NK-92 (cell line): ENCODE results near the gene MDP1.

ENCODE experiments used
- DNase-seq: peaks from one replicate; lab custom pipeline; 2025; ENCODE audit not compliant: unreplicated experiment; lab: John Stamatoyannopoulos, UW

The MDP1 gene

GRCh38 chr14:24215495-24216344 is at the start of gene MDP1:
Gene MDP1, minus strand, starts transcription at chr14:24216066. Its CDS starts 111 bp downstream, at chr14:24215955.
- DNase-seq, result no peak

GRCh38 chr14:24264298-24264697 is 48.4 kb upstream of the MDP1 start:
- DNase-seq, result no peak

GRCh38 chr14:24263848-24264247 is 48.0 kb upstream of the MDP1 start:
- no peak for DNase-seq

- no peak for DNase-seq
Measured at GRCh38 chr14:24262821-24263733, 47.2 kb upstream of the MDP1 start, which contains the start of gene TGM1. Gene TGM1, minus strand, starts transcription at chr14:24263177. Its CDS starts 825 bp downstream, at chr14:24262352.

GRCh38 chr14:24261969-24262327 is 46.1 kb upstream of the MDP1 start:
- no peak for DNase-seq

GRCh38 chr14:24261256-24261968 is 45.5 kb upstream of the MDP1 start:
- DNase-seq, result no peak

GRCh38 chr14:24260780-24261157 is 44.9 kb upstream of the MDP1 start:
- DNase-seq, result no peak

- DNase-seq, result no peak
Measured at GRCh38 chr14:24260026-24260779, 44.3 kb upstream of the MDP1 start.

- no peak for DNase-seq
Measured at GRCh38 chr14:24259282-24260025, 43.6 kb upstream of the MDP1 start.

GRCh38 chr14:24258548-24259265 is 42.8 kb upstream of the MDP1 start:
- DNase-seq, result no peak

GRCh38 chr14:24258119-24258518 is 42.3 kb upstream of the MDP1 start:
- DNase-seq, result no peak

- DNase-seq, result no peak
Measured at GRCh38 chr14:24256960-24257359, 41.1 kb upstream of the MDP1 start.

- DNase-seq, result no peak
Measured at GRCh38 chr14:24255931-24256711, 40.3 kb upstream of the MDP1 start.

- no peak for DNase-seq
Measured at GRCh38 chr14:24255438-24255837, 39.6 kb upstream of the MDP1 start.

GRCh38 chr14:24254630-24255392 is 38.9 kb upstream of the MDP1 start:
- DNase-seq, result no peak

GRCh38 chr14:24253936-24254335 is 38.1 kb upstream of the MDP1 start:
- no peak for DNase-seq

- no peak for DNase-seq
Measured at GRCh38 chr14:24252289-24253124, 36.6 kb upstream of the MDP1 start.
